ENCODE data around the gene TUBGCP2.

Gene TUBGCP2

GRCh38 chr10:133280391-133281059 is 28.1 kb downstream of the TUBGCP2 start:
- no peak for TF ChIP-seq CTCF (conservative IDR thresholded peaks at IDR 0.05; ENCODE audit: control insufficient read depth, insufficient read depth, low read depth, low read length)
- no peak overlapping the region for H3K4me3 ChIP-seq (ENCODE audit: control insufficient read depth, low read depth, low read length)
- no peak for DNase-seq (ENCODE audit: low read depth)

GRCh38 chr10:133279326-133280226 is 29.1 kb downstream of the TUBGCP2 start:
- DNase-seq (ENCODE audit: low read depth): no peak
- TF ChIP-seq CTCF (conservative IDR thresholded peaks at IDR 0.05; ENCODE audit: control insufficient read depth, insufficient read depth, low read depth, low read length): no peak
- H3K4me3 ChIP-seq (ENCODE audit: control insufficient read depth, low read depth, low read length): no peak overlapping the region

GRCh38 chr10:133278577-133279265 is 30.0 kb downstream of the TUBGCP2 start:
- no peak overlapping the region for H3K4me3 ChIP-seq (ENCODE audit: control insufficient read depth, low read depth, low read length)
- TF ChIP-seq CTCF (conservative IDR thresholded peaks at IDR 0.05; ENCODE audit: control insufficient read depth, insufficient read depth, low read depth, low read length): no peak
- peak; percentile 47 for DNase-seq (ENCODE audit: low read depth)

GRCh38 chr10:133277993-133278576 is 30.6 kb downstream of the TUBGCP2 start:
- no peak for DNase-seq (ENCODE audit: low read depth)
- no peak for TF ChIP-seq CTCF (conservative IDR thresholded peaks at IDR 0.05; ENCODE audit: control insufficient read depth, insufficient read depth, low read depth, low read length)
- no peak overlapping the region for H3K4me3 ChIP-seq (ENCODE audit: control insufficient read depth, low read depth, low read length)

- no peak overlapping the region for H3K4me3 ChIP-seq (ENCODE audit: control insufficient read depth, low read depth, low read length)
- TF ChIP-seq CTCF (conservative IDR thresholded peaks at IDR 0.05; ENCODE audit: control insufficient read depth, insufficient read depth, low read depth, low read length): no peak
- no peak for DNase-seq (ENCODE audit: low read depth)
Observed at GRCh38 chr10:133277277-133277992, 31.2 kb downstream of the TUBGCP2 start.

All from fibroblast of mammary gland (primary cell).